ENCODE data around the gene DDO.

- TF ChIP-seq CTCF (IDR thresholded peaks at IDR 0.05) (no peak), POLR2A (IDR thresholded peaks at IDR 0.05) (no peak)
Measured at GRCh38 chr6:110353457-110354001, 61.8 kb downstream of the DDO start.
